H1 (cell line): ENCODE measurements around the gene LRRC26. TPM values are rescaled to one million over a fixed set of nuclear protein-coding genes. Genes with fewer than 3 reads are reported as not detected.

Experiments
- CTCF ChIA-PET: fragments of 300-600 bp; sonication (Branson Sonifier 250); formaldehyde crosslinking; loops from one replicate; lab custom pipeline; 2021; ENCODE audit not compliant: partially characterized antibody; lab: Charles Lee
- POLR2A ChIA-PET: fragments of 300-600 bp; sonication (Branson Sonifier 250); formaldehyde crosslinking; loops from one replicate; lab custom pipeline; 2021; ENCODE audit warnings: inconsistent platforms; ENCODE audit not compliant: partially characterized antibody; lab: Charles Lee
- DNase-seq, 2 experiments: peaks; one replicate each; pipeline versions ENCODE4 v3.0.0 to v3.0.0-alpha.2; 2010 to 2022; ENCODE audit warnings: low spot score in 2 of 2, low read depth in 1 of 2, mixed read lengths in 1 of 2
- FAIRE-seq: peaks from 2 replicates; lab custom pipeline; 2011; peaks lifted over from hg19 to GRCh38; lab: Jason Lieb, UNC
- H2AFZ ChIP-seq: 2 replicates; pipeline ENCODE4 v1.8.1; 2012; ENCODE audit warnings: low read length, inconsistent platforms
- H2AK5ac ChIP-seq: 2 replicates; pipeline ENCODE4 v1.6.1; 2013; ENCODE audit warnings: low read depth, low read length
- H2BK120ac ChIP-seq: replicated peaks from 2 replicates; pipeline ENCODE3; 2013; ENCODE audit warnings: low read depth, low read length, inconsistent platforms
- H2BK12ac ChIP-seq: 2 replicates; pipeline ENCODE4 v1.6.1; 2013; ENCODE audit warnings: low read depth, low read length
- H2BK15ac ChIP-seq: 2 replicates; pipeline ENCODE4 v1.6.1; 2013; ENCODE audit warnings: low read length
- H2BK20ac ChIP-seq: 2 replicates; pipeline ENCODE4 v1.6.1; 2013; ENCODE audit warnings: low read length
- H2BK5ac ChIP-seq: 2 replicates; pipeline ENCODE4 v1.6.1; 2013; ENCODE audit warnings: low read depth, low read length
- H3K14ac ChIP-seq: 2 replicates; pipeline ENCODE4 v1.6.1; 2013; ENCODE audit warnings: inconsistent platforms; ENCODE audit not compliant: insufficient read length
- H3K18ac ChIP-seq: 2 replicates; pipeline ENCODE4 v1.6.1; 2013; ENCODE audit warnings: low read length; ENCODE audit errors: extremely low read depth
- H3K23ac ChIP-seq: 2 replicates; pipeline ENCODE4 v1.6.1; 2013; ENCODE audit warnings: inconsistent platforms; ENCODE audit not compliant: insufficient read length
- H3K23me2 ChIP-seq: 2 replicates; pipeline ENCODE4 v1.6.1; 2013; ENCODE audit warnings: low read depth, low read length
- H3K27ac ChIP-seq: 2 replicates; pipeline ENCODE4 v1.6.1; 2011; ENCODE audit warnings: low read depth, low read length, inconsistent platforms
- H3K27me3 ChIP-seq, 4 experiments: replicated peaks in 1 of 4; 1 replicate in 1 of 4; 2 replicates in 3 of 4; pipeline versions ENCODE4 v1.6.1 to v1.8.1; 2011 to 2013; ENCODE audit warnings: low read length in 3 of 4, mild to moderate bottlenecking in 3 of 4, inconsistent platforms in 2 of 4, mixed read lengths in 2 of 4, moderate library complexity in 1 of 4; ENCODE audit not compliant: control insufficient read depth in 3 of 4, insufficient read depth in 3 of 4; ENCODE audit errors: extremely low read depth in 1 of 4
- H3K36me3 ChIP-seq, 4 experiments: 2 replicates each; pipeline versions ENCODE4 v1.6.1 to v1.8.1; 2011 to 2013; ENCODE audit warnings: mild to moderate bottlenecking in 4 of 4, low read length in 3 of 4, moderate library complexity in 2 of 4, control low read depth in 1 of 4, inconsistent platforms in 1 of 4; ENCODE audit not compliant: insufficient read depth in 4 of 4, control insufficient read depth in 2 of 4
- H3K4ac ChIP-seq: replicated peaks from 2 replicates; pipeline ENCODE3; 2013; ENCODE audit warnings: low read length, low read depth, mixed read lengths, inconsistent platforms; ENCODE audit not compliant: insufficient read length
- H3K4me1 ChIP-seq, 4 experiments: replicated peaks in 1 of 4; 1 replicate in 1 of 4; 2 replicates in 3 of 4; pipeline versions ENCODE4 v1.6.1 to v1.8.1; 2011 to 2013; ENCODE audit warnings: low read length in 3 of 4, inconsistent platforms in 2 of 4, mixed read lengths in 1 of 4; ENCODE audit not compliant: insufficient read depth in 4 of 4, control insufficient read depth in 3 of 4
- H3K4me2 ChIP-seq, 2 experiments: 2 replicates each; pipeline versions ENCODE4 v1.6.1 to v1.8.1; 2011 to 2013; ENCODE audit warnings: low read depth in 2 of 2, low read length in 2 of 2, control low read depth in 1 of 2, inconsistent platforms in 1 of 2, mild to moderate bottlenecking in 1 of 2; ENCODE audit not compliant: insufficient read depth in 1 of 2
- H3K4me3 ChIP-seq, 4 experiments: fragments of 200-600, 300-600 bp in 1 of 4; sonication (generic), shearing (Covaris generic), sonication (Bioruptor Twin) in 1 of 4; 2 replicates each; pipeline versions ENCODE4 v1.5.1 to v1.8.1; 2011 to 2016; ENCODE audit warnings: low read length in 4 of 4, low read depth in 3 of 4, control low read depth in 2 of 4, inconsistent platforms in 2 of 4, mild to moderate bottlenecking in 2 of 4, mixed read lengths in 1 of 4, moderate library complexity in 1 of 4; ENCODE audit not compliant: insufficient read depth in 2 of 4; ENCODE audit errors: extremely low read depth in 1 of 4
- H3K56ac ChIP-seq: replicated peaks from 2 replicates; pipeline ENCODE3; 2013; ENCODE audit warnings: low read depth, mild to moderate bottlenecking, mixed read lengths, low read length, inconsistent platforms; ENCODE audit not compliant: insufficient read length
- H3K79me1 ChIP-seq: 2 replicates; pipeline ENCODE4 v1.6.1; 2013; ENCODE audit warnings: low read depth, low read length, control low read depth
- H3K79me2 ChIP-seq, 2 experiments: 2 replicates each; pipeline versions ENCODE4 v1.6.1 to v1.8.1; 2012 to 2013; ENCODE audit warnings: low read length in 2 of 2, mild to moderate bottlenecking in 2 of 2, inconsistent platforms in 1 of 2; ENCODE audit not compliant: insufficient read depth in 2 of 2, control insufficient read depth in 1 of 2
- H3K9ac ChIP-seq, 4 experiments: replicated peaks in 1 of 4; 1 replicate in 1 of 4; 2 replicates in 3 of 4; pipeline versions ENCODE4 v1.6.1 to v1.8.1; 2011 to 2013; ENCODE audit warnings: low read depth in 3 of 4, low read length in 3 of 4, control low read depth in 2 of 4, mild to moderate bottlenecking in 2 of 4, moderate library complexity in 2 of 4, inconsistent platforms in 1 of 4; ENCODE audit errors: extremely low read depth in 1 of 4
- H3K9me3 ChIP-seq, 2 experiments: 2 replicates each; pipeline versions ENCODE4 v1.6.1 to v1.8.1; 2012 to 2013; ENCODE audit warnings: mild to moderate bottlenecking in 2 of 2, moderate library complexity in 2 of 2, control low read depth in 1 of 2, inconsistent platforms in 1 of 2, low read depth in 1 of 2, low read length in 1 of 2, mixed read lengths in 1 of 2; ENCODE audit not compliant: insufficient read depth in 2 of 2
- H4K20me1 ChIP-seq, 2 experiments: replicated peaks in 1 of 2; 2 replicates each; pipeline versions ENCODE3 to v1.8.1; 2011 to 2013; ENCODE audit warnings: inconsistent platforms in 2 of 2, low read length in 2 of 2, mild to moderate bottlenecking in 1 of 2; ENCODE audit not compliant: insufficient read depth in 2 of 2, control insufficient read depth in 1 of 2
- H4K5ac ChIP-seq: 2 replicates; pipeline ENCODE4 v1.6.1; 2013; ENCODE audit warnings: low read length, low read depth, mixed read lengths, inconsistent platforms; ENCODE audit not compliant: insufficient read length
- H4K8ac ChIP-seq: 2 replicates; pipeline ENCODE4 v1.8.0; 2013; ENCODE audit warnings: mild to moderate bottlenecking, moderate library complexity, low read length, inconsistent platforms; ENCODE audit not compliant: insufficient read depth; ENCODE audit errors: extremely low read depth
- H4K91ac ChIP-seq: replicated peaks from 2 replicates; pipeline ENCODE3; 2013; ENCODE audit warnings: low read length, mixed read lengths, inconsistent platforms; ENCODE audit not compliant: insufficient read length
- CEBPB ChIP-seq: IDR thresholded peaks from 2 replicates; pipeline ENCODE4 v1.6.1; 2012; ENCODE audit warnings: low read depth, low read length
- JUND ChIP-seq: IDR thresholded peaks from 2 replicates; pipeline ENCODE4 v1.6.1; 2011; ENCODE audit warnings: mild to moderate bottlenecking, improper control_type of control experiment, low read length
- WGBS, 2 experiments: shearing (Covaris generic) in 1 of 2; methylation state at CpG; one replicate each; pipeline versions ENCODE4 v1.1.6 to v1.1.7; 2013 to 2015; ENCODE audit warnings: low lambda C conversion rate in 2 of 2, mixed read lengths in 2 of 2, inconsistent platforms in 1 of 2, low coverage in 1 of 2, missing lambda C conversion rate in 1 of 2; ENCODE audit not compliant: insufficient replicate concordance in 2 of 2, insufficient coverage in 1 of 2, insufficient read length in 1 of 2; ENCODE audit errors: extremely low coverage in 1 of 2, missing lambda C conversion rate in 1 of 2; 5-methylcytosine and 5-hydroxymethylcytosine counted together
- polyA plus RNA-seq, 7 experiments: library from polyadenylated mRNA; depleted of rRNA in 3 of 7; stranded (reverse) in 5 of 7; unstranded in 2 of 7; fragments of >200 nt in 5 of 7; fragments of 200-250 nt in 2 of 7; gene quantifications; 1 replicate in 5 of 7; 2 replicates in 1 of 7; 4 replicates in 1 of 7; pipeline versions ENCODE4 v1.2.1 to v1.2.3, GENCODE V29; 2011 to 2013; ENCODE audit warnings: missing spikeins in 2 of 7, mixed read lengths in 2 of 7
- total RNA-seq: library from RNA; stranded (reverse); fragmentation: NEBNext Ultra II Directional; extraction: Animal tissue kit (Norgen Biotek cat#: 25700); gene quantifications from 2 replicates; pipeline ENCODE4 v1.2.1, GENCODE V29; 2021
- TF ChIP-seq, protein P1 (sequence below): IDR thresholded peaks from 2 replicates; pipeline ENCODE4 v1.6.1; 2011; ENCODE audit warnings: low read length, improper control_type of control experiment

LRRC26 gene
- total and polyA plus RNA-seq, 2 of the 8 experiments (the other 6 are each of a cell fraction or from before 2014, with no cell fraction given): 0.34 to 0.85 TPM

- H2AFZ ChIP-seq: no peak overlapping the region
- no peak overlapping the region for H3K56ac ChIP-seq
- no peak overlapping the region for H2BK20ac ChIP-seq
- H3K23me2 ChIP-seq: peaks cover 8% of the 10 kb centered on the region; the same call in 1 of the 2 replicates
- H3K23ac ChIP-seq: no peak overlapping the region
- no peak for FAIRE-seq
- H4K20me1 ChIP-seq: peaks cover 4 to 29% of the 10 kb centered on the region in 2 experiments
- DNase-seq: no peak
- CTCF ChIA-PET: interaction anchor here (1.0 to 14.0 kb wide), 8 partner anchors 8 to 151 kb away, joined by 3 to 204 read pairs (median 16); partner anchors contain the start of genes CYSRT1, LRRC26, NDOR1 and RNF208
- no peaks in the 10 kb centered on the region for H3K9me3 ChIP-seq
- H3K4me1 ChIP-seq: peaks cover 0 to 17% (median 6%) of the 10 kb centered on the region in 4 experiments; a peak in 5 of 7 replicates
- peaks cover 0 to 30% of the 10 kb centered on the region in 2 experiments; a peak in 2 of 4 replicates for H3K79me2 ChIP-seq
- no peak overlapping the region for H2BK12ac ChIP-seq
- H2BK15ac ChIP-seq: no peak overlapping the region
- H3K18ac ChIP-seq: no peak overlapping the region
- H3K4me2 ChIP-seq: peak overlapping the region; percentile 83 to 96
- peak overlapping the region in 1 of 4 experiments; percentile 78; a peak in 2 of 7 replicates for H3K9ac ChIP-seq
- no peak overlapping the region for H2AK5ac ChIP-seq
- H3K79me1 ChIP-seq: peaks cover 5% of the 10 kb centered on the region; the same call in 1 of the 2 replicates
- WGBS, 2 experiments: 91% methylated on average over 15 of the region's 15 CpGs; no CpG with 5 or more reads in 1 of the 2 experiments
- H3K27ac ChIP-seq: no peak overlapping the region
- no peak overlapping the region for H3K14ac ChIP-seq
- peak overlapping the region; percentile 96; the same call in 1 of the 2 replicates for H4K8ac ChIP-seq
- H3K4ac ChIP-seq: no peak overlapping the region
- H3K27me3 ChIP-seq: no peaks in the 10 kb centered on the region; a peak in 1 of 7 replicates
- TF ChIP-seq, protein P1, sequence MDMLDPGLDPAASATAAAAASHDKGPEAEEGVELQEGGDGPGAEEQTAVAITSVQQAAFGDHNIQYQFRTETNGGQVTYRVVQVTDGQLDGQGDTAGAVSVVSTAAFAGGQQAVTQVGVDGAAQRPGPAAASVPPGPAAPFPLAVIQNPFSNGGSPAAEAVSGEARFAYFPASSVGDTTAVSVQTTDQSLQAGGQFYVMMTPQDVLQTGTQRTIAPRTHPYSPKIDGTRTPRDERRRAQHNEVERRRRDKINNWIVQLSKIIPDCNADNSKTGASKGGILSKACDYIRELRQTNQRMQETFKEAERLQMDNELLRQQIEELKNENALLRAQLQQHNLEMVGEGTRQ: no peak
- TF ChIP-seq JUND (no peak), CEBPB (no peak)
- no peak overlapping the region for H2BK5ac ChIP-seq
- no peak overlapping the region for H4K5ac ChIP-seq
- no peak overlapping the region for H4K91ac ChIP-seq
- POLR2A ChIA-PET: interaction anchor here (0.9 to 11.0 kb wide), 13 partner anchors 11 to 58 kb away, joined by 3 to 107 read pairs (median 6); partner anchors contain the start of genes CYSRT1, NDOR1, RNF224 and TMEM203
- no peak overlapping the region for H2BK120ac ChIP-seq
- H3K36me3 ChIP-seq: peaks cover 3 to 20% (median 8%) of the 10 kb centered on the region in 4 experiments; a peak in 6 of 8 replicates
- H3K4me3 ChIP-seq: peak overlapping the region; percentile 71 to 92 (median 82)
Observed at GRCh38 chr9:137187386-137187785, 17.5 kb upstream of the LRRC26 start.
